GM12891 (cell line): Measurements from ENCODE around the gene UBE2D1.

Experiments
- POLR2A ChIP-seq: IDR thresholded peaks from 2 replicates; pipeline ENCODE4 v1.6.1; 2011; ENCODE audit warnings: low read depth, low read length, control low read depth
- POLR2AphosphoS5 ChIP-seq: IDR thresholded peaks from 2 replicates; pipeline ENCODE4 v1.6.1; 2011; ENCODE audit warnings: low read depth, low read length, control low read depth
- SPI1 ChIP-seq: IDR thresholded peaks from 2 replicates; pipeline ENCODE4 v1.6.1; 2011; ENCODE audit warnings: low read depth, low read length, control low read depth

DNA sequence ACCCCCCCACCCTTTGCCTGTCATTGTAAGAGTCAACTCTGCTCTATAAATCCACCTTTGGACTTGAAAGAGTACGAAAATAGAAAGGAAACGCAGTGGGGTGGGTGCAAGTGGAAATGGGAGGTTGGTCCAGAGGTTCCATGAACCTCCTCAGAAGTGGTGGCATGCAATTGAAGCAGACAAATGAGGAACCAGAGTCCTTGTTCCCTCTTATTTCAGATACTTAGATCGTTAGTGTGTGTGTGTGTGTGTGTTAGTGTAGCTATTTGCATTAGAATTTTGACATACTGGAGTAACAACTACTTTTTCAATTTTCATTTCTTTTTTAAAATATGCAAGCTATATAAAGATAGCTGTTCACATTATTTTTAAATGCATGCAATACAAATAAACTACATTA is 32.3 kb downstream of the UBE2D1 start:
- no peak for TF ChIP-seq POLR2A
- no peak for TF ChIP-seq SPI1
- no peak for TF ChIP-seq POLR2AphosphoS5
